Measurements from ENCODE around the gene KRTAP9-6. TPM values are rescaled to one million over a fixed set of nuclear protein-coding genes. Genes with fewer than 3 reads are reported as not detected.

Gene KRTAP9-6, protein sequence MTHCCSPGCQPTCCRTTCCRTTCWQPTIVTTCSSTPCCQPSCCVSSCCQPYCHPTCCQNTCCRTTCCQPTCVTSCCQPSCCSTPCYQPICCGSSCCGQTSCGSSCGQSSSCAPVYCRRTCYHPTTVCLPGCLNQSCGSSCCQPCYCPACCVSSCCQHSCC
- total RNA-seq, result not detected

GRCh38 chr17:41265078-41265477 is at the start of gene KRTAP9-6:
Gene KRTAP9-6, plus strand, starts transcription at chr17:41265378. Its CDS starts 0 bp downstream, at chr17:41265378.

GRCh38 chr17:41226598-41227095 is 38.5 kb upstream of the KRTAP9-6 start, which contains the start of gene KRTAP9-2:
Gene KRTAP9-2, plus strand, starts transcription at chr17:41226648. Its CDS starts 7 bp downstream, at chr17:41226655.

DNA sequence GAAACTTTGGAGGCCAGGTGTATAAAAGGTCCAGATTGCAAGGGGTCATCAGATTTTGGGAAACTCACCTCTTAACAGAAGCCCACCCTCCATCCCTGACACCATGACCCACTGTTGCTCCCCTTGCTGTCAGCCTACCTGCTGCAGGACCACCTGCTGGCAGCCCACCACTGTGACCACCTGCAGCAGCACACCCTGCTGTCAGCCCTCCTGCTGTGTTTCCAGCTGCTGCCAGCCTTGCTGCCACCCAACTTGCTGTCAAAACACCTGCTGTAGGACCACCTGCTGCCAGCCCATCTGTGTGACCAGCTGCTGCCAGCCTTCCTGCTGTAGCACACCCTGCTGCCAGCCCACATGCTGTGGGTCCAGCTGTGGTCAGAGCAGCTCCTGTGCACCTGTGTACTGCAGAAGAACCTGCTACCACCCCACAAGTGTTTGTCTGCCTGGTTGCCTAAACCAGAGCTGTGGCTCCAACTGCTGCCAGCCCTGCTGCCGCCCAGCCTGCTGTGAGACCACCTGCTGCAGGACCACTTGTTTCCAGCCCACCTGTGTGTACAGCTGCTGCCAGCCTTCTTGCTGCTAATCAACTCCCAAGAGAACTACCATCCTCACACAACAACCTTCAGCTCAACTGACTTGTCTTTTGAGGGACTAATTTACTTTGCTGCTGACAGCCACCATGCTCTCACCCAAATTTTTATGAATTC is 32.6 kb upstream of the KRTAP9-6 start, which contains the start of gene KRTAP9-3:
TSS of gene KRTAP9-3 (plus strand) at position 51 of the 707 bp plus-strand sequence. CDS start at position 104, 53 bp downstream.

DNA sequence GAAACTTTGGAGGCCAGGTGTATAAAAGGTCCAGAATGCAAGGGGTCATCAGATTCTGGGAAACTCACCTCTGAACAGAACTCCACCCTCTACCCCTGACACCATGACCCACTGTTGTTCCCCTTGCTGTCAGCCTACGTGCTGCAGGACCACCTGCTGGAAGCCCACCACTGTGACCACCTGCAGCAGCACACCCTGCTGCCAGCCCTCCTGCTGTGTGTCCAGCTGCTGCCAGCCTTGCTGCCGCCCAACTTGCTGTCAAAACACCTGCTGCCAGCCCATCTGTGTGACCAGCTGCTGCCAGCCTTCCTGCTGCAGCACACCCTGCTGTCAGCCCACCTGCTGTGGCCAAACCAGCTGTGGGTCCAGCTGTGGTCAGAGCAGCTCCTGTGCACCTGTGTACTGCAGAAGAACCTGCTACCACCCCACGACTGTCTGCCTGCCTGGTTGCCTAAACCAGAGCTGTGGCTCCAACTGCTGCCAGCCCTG is 27.2 kb upstream of the KRTAP9-6 start, which contains the start of gene KRTAP9-8:
TSS of gene KRTAP9-8 (plus strand) at position 51 of the 489 bp plus-strand sequence. CDS start at position 104, 53 bp downstream.

DNA sequence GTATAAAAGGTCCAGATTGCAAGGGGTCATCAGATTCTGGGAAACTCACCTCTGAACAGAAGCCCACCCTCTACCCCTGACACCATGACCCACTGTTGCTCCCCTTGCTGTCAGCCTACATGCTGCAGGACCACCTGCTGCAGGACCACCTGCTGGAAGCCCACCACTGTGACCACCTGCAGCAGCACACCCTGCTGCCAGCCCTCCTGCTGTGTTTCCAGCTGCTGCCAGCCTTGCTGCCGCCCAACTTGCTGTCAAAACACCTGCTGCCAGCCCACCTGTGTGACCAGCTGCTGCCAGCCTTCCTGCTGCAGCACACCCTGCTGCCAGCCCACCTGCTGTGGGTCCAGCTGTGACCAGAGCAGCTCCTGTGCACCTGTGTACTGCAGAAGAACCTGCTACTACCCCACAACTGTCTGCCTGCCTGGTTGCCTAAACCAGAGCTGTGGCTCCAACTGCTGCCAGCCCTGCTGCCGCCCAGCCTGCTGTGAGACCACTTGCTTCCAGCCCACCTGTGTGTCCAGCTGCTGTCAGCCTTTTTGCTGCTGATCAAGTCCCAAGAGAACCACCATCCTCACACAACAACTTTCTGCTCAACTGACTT is 15.4 kb upstream of the KRTAP9-6 start, which contains the start of gene KRTAP9-4:
TSS of gene KRTAP9-4 (plus strand) at position 51 of the 604 bp plus-strand sequence. CDS start at position 85, 34 bp downstream.

GRCh38 chr17:41255381-41256290 is 9.5 kb upstream of the KRTAP9-6 start, which contains the start of gene KRTAP9-9:
Gene KRTAP9-9, plus strand, starts transcription at chr17:41255384.

GRCh38 chr17:41275648-41276190 is 10.5 kb downstream of the KRTAP9-6 start, which contains the start of gene KRTAP9-7:
Gene KRTAP9-7, plus strand, starts transcription at chr17:41275698. Its CDS starts 0 bp downstream, at chr17:41275698.

GRCh38 chr17:41301916-41302901 is 37.0 kb downstream of the KRTAP9-6 start, which contains the start of gene KRTAP29-1:
Gene KRTAP29-1, minus strand, starts transcription at chr17:41302851. Its CDS starts 0 bp downstream, at chr17:41302851.

GRCh38 chr17:41308918-41309359 is 43.8 kb downstream of the KRTAP9-6 start, which contains the start of gene KRTAP16-1:
Gene KRTAP16-1, minus strand, starts transcription at chr17:41309309. Its CDS starts 56 bp downstream, at chr17:41309253.

DNA sequence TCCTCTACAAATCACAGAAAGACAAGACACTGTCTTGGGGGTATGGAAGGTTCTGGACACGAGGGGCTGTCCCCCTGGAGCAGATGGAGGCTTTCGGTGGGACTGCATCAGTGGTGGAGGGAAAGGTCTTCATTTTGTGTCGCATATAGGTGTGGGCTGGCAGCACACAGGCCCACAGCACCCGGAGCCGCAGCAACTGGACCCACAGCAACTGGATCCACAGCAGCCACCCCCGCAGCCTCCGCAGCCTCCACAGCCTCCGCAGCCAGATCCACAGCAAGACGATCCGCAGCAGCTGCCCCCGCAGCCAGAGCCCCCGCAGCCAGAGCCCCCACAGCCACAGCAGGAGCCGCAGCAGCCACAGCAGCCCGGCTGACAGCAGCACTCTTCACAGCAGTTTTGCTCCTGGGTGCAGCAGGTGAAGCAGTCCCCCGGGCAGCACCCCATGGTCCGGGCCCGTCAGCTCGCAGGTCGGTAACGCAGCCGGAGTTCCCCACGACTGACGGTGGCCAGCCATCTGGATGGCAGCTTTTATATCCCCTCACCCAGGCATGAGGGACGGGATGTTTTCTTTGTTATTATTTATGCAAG is 50.1 kb downstream of the KRTAP9-6 start, which contains the start of gene KRTAP17-1:
TSS of gene KRTAP17-1 (minus strand) at position 507 of the 591 bp plus-strand sequence. CDS start at position 447, 60 bp downstream.

Small RNAs within 50 kb of the gene (small RNA-seq; reads per million reads assigned to genes)
- gene KRTAP9-10P (ENCODE audit: low replicate concordance), result not detected

Other genes starting within 250 kb of the KRTAP9-6 start
- gene KRTAP1-5, start 238.2 kb upstream of the KRTAP9-6 start, total RNA-seq, result not detected
- gene KRTAP1-4, start 235.2 kb upstream of the KRTAP9-6 start, total RNA-seq, result not detected
- not detected for gene KRTAP1-3, start 230.5 kb upstream of the KRTAP9-6 start, total RNA-seq
- not detected for gene KRTAP1-1, start 223.9 kb upstream of the KRTAP9-6 start, total RNA-seq
- not detected for gene KRTAP2-1, start 218.1 kb upstream of the KRTAP9-6 start, total RNA-seq
- not detected for gene KRTAP2-2, start 210.1 kb upstream of the KRTAP9-6 start, total RNA-seq
- not detected for gene KRTAP2-3, start 205.3 kb upstream of the KRTAP9-6 start, total RNA-seq
- gene KRTAP2-4, start 199.5 kb upstream of the KRTAP9-6 start, total RNA-seq, result not detected
- gene KRTAP4-7, start 181.2 kb upstream of the KRTAP9-6 start, total RNA-seq, result not detected
- not detected for gene KRTAP4-8, start 167.2 kb upstream of the KRTAP9-6 start, total RNA-seq
- not detected for gene KRTAP4-16, start 163.2 kb upstream of the KRTAP9-6 start, total RNA-seq
- not detected for gene KRTAP4-9, start 160.0 kb upstream of the KRTAP9-6 start, total RNA-seq
- not detected for gene KRTAP4-11, start 147.0 kb upstream of the KRTAP9-6 start, total RNA-seq
- not detected for gene KRTAP4-12, start 141.2 kb upstream of the KRTAP9-6 start, total RNA-seq
- not detected for gene KRTAP4-6, start 124.8 kb upstream of the KRTAP9-6 start, total RNA-seq
- gene KRTAP4-5, start 115.6 kb upstream of the KRTAP9-6 start, total RNA-seq, result not detected
- not detected for gene KRTAP4-4, start 104.6 kb upstream of the KRTAP9-6 start, total RNA-seq
- gene KRTAP4-3, start 97.2 kb upstream of the KRTAP9-6 start, total RNA-seq, result not detected
- gene KRTAP4-2, start 87.2 kb upstream of the KRTAP9-6 start, total RNA-seq, result not detected
- not detected for gene KRTAP4-1, start 80.5 kb upstream of the KRTAP9-6 start, total RNA-seq
- not detected for gene KRTAP9-1, start 75.5 kb upstream of the KRTAP9-6 start, total RNA-seq
- not detected for gene KRTAP9-2, start 38.7 kb upstream of the KRTAP9-6 start, total RNA-seq
- gene KRTAP9-3, start 32.9 kb upstream of the KRTAP9-6 start, total RNA-seq, result not detected
- not detected for gene KRTAP9-8, start 27.4 kb upstream of the KRTAP9-6 start, total RNA-seq
- not detected for gene KRTAP9-4, start 15.7 kb upstream of the KRTAP9-6 start, total RNA-seq
- not detected for gene KRTAP9-9, start 10.0 kb upstream of the KRTAP9-6 start, total RNA-seq
- gene KRTAP9-7, start 10.3 kb downstream of the KRTAP9-6 start, total RNA-seq, result not detected
- not detected for gene KRTAP29-1, start 37.5 kb downstream of the KRTAP9-6 start, total RNA-seq
- not detected for gene KRTAP16-1, start 43.9 kb downstream of the KRTAP9-6 start, total RNA-seq
- gene KRTAP17-1, start 50.3 kb downstream of the KRTAP9-6 start, total RNA-seq, result not detected
- not detected for gene KRT33A, start 85.5 kb downstream of the KRTAP9-6 start, total RNA-seq
- gene KRT33B, start 104.4 kb downstream of the KRTAP9-6 start, total RNA-seq, result not detected
- 0.94 TPM for gene KRT34, start 116.9 kb downstream of the KRTAP9-6 start, total RNA-seq
- 0.94 TPM for gene KRT31, start 132.2 kb downstream of the KRTAP9-6 start, total RNA-seq
- gene KRT37, start 159.2 kb downstream of the KRTAP9-6 start, total RNA-seq, result not detected
- gene KRT38, start 175.6 kb downstream of the KRTAP9-6 start, total RNA-seq, result not detected
- gene KRT32, start 202.0 kb downstream of the KRTAP9-6 start, total RNA-seq, result not detected
- gene KRT35, start 215.8 kb downstream of the KRTAP9-6 start, total RNA-seq, result not detected
- gene KRT36, start 224.5 kb downstream of the KRTAP9-6 start, total RNA-seq, result not detected
- not detected for gene KRT13, start 240.2 kb downstream of the KRTAP9-6 start, total RNA-seq

Measured in parietal lobe (tissue), 2 donors.